HG03565 (cell line): ENCODE measurements around the gene SMOC2.

Experiments
- ATAC-seq: cut with Tn5 transposase; IDR thresholded peaks from one replicate; pipeline ENCODE4 v1.9.1; 2021; ENCODE audit warnings: mild to moderate bottlenecking, moderate library complexity; ENCODE audit not compliant: unreplicated experiment

Gene SMOC2

GRCh38 chr6:168442646-168443045, 1.7 kb downstream of the SMOC2 start:
- ATAC-seq: no peak

GRCh38 chr6:168447282-168447681, 6.3 kb downstream of the SMOC2 start:
- no peak for ATAC-seq

DNA sequence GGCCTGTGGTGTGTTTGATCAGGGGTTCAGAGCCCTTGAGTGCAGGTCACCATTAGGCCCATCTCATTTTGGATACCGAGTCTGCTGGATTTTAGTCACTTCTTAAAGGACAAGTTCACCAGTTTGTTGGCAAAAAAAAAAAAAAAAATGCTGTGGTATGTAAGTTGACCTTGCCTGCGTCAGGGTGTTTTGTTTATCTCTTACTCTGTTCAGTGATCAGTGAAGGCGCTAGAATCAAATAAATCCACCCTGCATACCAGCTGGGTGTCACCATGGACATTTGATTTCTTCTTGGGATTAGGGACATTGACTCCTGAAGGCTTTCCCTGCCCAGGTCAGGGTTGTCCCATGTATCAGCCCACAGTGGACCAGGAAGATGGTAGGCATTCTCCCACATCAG, 6.7 kb downstream of the SMOC2 start:
- ATAC-seq: no peak

GRCh38 chr6:168448243-168448855, 7.4 kb downstream of the SMOC2 start:
- no peak for ATAC-seq

DNA sequence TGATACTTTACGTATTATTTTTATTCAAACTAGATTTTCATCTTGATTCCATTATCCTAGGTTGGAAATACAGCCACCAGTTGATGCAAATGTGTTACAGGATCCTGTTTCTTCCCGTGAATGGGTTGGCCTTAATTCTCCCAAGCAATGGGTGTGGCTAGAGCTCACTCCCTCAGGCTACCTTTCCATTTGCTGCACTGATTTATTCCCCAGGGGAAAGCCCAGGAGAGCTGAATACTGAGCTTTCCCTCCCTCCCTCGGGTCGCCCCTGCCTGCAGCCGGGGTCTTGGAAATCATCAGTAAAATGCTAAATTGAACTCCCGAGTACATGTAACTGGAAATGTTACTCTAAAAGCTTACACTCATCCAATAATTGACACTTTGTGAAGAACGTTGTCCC, 9.9 kb downstream of the SMOC2 start:
- ATAC-seq: no peak

DNA sequence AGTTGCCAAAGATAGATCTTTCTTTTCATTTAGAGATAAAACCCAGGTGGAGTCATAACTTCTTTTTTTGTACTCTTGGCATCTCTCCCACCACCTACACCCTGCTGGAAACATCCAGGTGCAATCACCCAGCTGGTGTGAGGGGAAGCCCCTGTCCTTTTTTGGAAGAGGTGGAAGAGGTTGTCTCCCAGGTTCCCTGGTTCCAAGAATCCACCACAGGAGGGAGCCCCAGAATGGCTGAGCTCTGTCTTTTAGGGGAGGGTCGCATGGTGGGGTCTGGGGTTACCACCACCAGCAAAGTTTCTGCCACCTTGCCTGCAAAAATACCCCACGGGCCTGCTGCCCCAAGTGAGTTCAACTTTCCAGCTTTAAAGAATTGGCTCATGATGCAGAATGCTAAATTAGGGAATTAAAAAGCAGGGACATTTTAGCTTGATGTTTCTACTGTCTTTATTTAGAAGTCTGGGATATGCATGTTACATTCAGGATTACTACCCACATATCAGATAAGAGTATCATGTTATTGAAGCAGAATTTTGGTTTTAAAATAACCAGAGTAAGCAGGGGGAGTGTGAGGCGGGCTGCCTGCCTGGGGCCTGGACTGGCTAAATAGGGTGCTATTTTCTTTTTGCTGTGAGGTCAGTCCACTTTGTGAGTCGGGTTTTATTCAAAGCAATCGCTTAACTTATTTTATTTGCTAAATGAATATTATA, 11.0 kb downstream of the SMOC2 start:
- no peak for ATAC-seq

GRCh38 chr6:168452685-168453377, 11.8 kb downstream of the SMOC2 start:
- ATAC-seq: no peak

DNA sequence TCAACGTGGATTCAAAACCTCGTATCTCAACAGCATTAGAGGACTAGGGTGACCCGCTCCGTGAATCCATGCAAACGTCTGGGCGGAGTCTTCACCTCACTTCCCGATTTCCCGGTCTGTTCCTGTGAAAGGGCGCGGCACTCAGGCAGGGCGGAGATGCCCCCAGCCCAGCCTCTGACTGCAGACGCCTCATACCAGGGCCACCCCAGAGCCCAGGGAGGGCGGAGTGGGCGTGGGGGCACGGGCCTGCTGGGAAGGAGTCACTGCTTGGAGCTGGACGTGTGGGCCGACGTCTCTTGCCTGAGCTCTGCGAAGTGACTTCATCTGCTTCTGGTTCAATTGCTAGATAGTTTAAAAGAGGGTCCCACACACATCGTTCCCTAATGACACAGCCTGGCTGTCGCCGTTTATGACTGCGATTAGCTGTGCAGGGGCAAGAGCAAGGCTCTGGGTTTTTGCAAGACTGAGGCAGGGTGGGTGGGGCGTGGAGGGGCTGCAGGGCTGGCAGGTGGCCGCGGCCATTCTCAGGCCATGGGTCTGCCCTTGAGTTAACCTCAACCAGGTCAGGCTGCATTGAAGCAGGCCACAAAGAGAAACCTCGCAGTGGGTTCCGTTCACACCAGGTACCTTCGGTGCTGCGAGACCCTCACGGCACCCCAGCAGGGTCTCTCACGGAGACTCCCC, 15.0 kb downstream of the SMOC2 start:
- no peak for ATAC-seq

DNA sequence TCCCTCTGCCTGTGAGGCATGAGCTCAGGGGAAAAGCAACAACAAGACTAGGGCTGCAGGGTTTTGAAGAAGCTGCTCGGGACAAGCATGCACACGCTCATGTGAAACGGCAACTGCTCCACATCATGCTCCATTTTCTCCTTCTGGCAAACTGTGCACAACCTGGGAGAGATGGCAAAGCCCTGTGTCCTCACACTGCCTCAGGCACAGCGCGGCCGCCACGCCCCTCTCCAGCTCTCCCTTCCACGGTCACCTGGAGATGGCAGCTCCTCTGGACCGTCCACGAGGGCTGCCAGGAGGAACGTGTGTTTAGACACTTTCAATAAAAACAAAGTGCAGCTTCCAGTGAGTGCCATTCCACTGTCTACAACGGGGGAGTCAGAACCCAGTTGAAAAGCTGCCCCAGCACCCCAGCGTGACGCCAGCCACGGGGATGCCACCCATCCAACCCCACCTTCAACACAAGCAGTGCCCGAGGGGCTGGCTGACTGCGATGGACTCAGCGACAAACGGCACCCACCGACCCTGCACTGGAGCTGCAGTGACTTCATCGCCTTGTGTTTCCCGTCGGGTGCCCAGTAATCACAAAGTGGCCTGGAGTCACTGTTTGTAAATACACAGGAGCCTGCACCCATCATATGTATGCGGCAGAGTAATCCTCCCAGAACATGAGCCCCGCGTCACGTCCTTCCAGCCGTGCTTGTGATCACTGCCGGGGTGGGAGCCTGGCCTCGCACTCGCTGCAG, 16.1 kb downstream of the SMOC2 start:
- no peak for ATAC-seq

- ATAC-seq: no peak
These were observed 16.6 kb downstream of the SMOC2 start for GRCh38 chr6:168457653-168457934.

GRCh38 chr6:168458101-168458500, 17.1 kb downstream of the SMOC2 start:
- ATAC-seq: no peak

- no peak for ATAC-seq
These were observed 18.6 kb downstream of the SMOC2 start for GRCh38 chr6:168459572-168459971.

DNA sequence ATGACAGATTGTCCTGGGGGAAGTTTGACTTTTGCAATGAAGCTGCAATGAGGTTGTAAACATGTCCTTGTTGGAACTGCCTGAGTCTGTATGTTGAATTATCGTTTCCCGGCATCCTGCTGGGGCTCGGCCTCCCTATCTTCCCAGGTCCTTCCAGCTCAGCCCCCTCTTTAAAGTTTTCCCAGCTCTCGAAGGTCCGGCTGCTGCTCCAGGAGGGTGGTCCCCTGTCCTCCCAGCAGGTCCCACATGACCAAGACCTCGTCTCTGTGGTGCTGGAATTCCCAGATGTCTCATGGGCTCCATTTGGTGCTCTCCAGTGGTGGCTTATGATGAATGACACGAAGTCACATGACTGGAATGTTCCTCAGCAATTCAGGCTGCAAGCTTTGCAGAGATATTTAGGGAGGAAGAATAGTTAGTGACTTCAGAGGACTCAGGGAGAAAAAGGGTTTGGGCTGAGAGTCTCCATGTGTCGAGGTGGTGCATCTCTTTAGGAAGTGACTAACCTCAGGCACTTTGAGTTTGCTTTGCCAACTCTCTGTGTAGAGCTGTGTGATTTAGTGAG, 21.4 kb downstream of the SMOC2 start:
- ATAC-seq: no peak

DNA sequence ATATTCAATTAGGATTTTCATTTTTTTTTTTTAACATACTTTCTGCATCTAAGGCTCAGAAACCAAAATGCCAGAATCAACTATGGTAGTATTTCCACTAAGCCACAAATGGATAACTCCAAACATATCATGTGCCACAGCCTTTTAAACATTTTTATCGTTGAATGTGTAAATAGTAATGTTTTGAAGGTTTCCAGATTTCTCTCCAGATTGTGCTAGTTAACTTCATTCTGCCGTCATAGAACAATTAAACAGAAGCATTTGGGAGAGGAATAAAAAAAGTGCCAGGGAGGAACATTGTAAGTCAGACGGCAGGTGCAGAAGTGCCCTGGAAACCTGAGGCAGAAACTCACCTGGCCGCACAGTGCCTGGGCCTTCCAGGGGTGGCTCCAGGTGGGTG, 23.6 kb downstream of the SMOC2 start:
- ATAC-seq: no peak

GRCh38 chr6:168468045-168468444, 27.1 kb downstream of the SMOC2 start:
- ATAC-seq: no peak

GRCh38 chr6:168469521-168469920, 28.5 kb downstream of the SMOC2 start:
- no peak for ATAC-seq

DNA sequence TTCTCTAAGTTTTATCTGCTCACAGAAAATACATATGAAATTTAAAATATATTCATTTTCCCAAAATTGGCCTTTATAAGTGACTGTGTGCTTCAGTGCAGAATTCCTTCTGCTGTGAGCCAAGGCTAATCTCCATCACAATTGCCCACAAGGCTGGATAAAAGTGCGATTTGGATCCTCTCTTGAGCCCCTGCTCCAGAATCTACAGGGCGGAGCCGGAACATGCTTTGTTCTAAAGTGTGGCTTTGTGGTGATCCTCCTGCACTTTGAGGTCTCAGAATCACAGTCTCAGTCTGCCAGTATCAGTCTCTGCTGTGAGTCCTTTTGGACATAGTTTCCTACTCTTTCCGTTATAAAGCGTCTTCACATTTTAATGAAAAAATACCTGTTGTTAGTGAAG, 28.9 kb downstream of the SMOC2 start:
- ATAC-seq: no peak

GRCh38 chr6:168472363-168472762, 31.4 kb downstream of the SMOC2 start:
- ATAC-seq: no peak

- ATAC-seq: no peak
These were observed 32.2 kb downstream of the SMOC2 start for GRCh38 chr6:168473197-168473596.

- ATAC-seq: no peak
These were observed 34.4 kb downstream of the SMOC2 start for GRCh38 chr6:168475188-168476013.
